Naive B cell (primary cell): Measurements from ENCODE around the gene NAP1L4. TPM values are rescaled to one million over a fixed set of nuclear protein-coding genes. Genes with fewer than 3 reads are reported as not detected.

Source experiments
- ATAC-seq, 2 donors: fragments of 150-1000 bp; cut with Tn5 transposase; 2 replicates each; pipeline ENCODE4 v1.10.0; 2021; ENCODE audit warnings: low read depth in 2 of 2, mild to moderate bottlenecking in 2 of 2, moderate library complexity in 2 of 2
- DNase-seq: peaks from one replicate; pipeline ENCODE4 v3.0.0; 2022
- H3K27ac Mint-ChIP-seq, 6 donors: one replicate each; pipeline ENCODE4 v1.8.0; 2020 to 2022; ENCODE audit warnings: mild to moderate bottlenecking in 6 of 6, mixed read lengths in 6 of 6, moderate library complexity in 5 of 6, inconsistent platforms in 2 of 6
- H3K27me3 Mint-ChIP-seq, 3 donors: one replicate each; pipeline ENCODE4 v1.8.0; 2021 to 2022; ENCODE audit warnings: mixed read lengths in 3 of 3, mild to moderate bottlenecking in 1 of 3
- H3K36me3 Mint-ChIP-seq, 2 donors: one replicate each; pipeline ENCODE4 v1.8.0; 2020 to 2022; ENCODE audit warnings: mixed read lengths in 2 of 2, inconsistent platforms in 1 of 2, mild to moderate bottlenecking in 1 of 2
- H3K4me1 Mint-ChIP-seq, 3 donors: one replicate each; pipeline ENCODE4 v1.8.0; 2020 to 2022; ENCODE audit warnings: mixed read lengths in 3 of 3, inconsistent platforms in 1 of 3, mild to moderate bottlenecking in 1 of 3, moderate library complexity in 1 of 3
- H3K4me3 Mint-ChIP-seq, 8 donors: one replicate each; pipeline ENCODE4 v1.8.0; 2020 to 2022; ENCODE audit warnings: mild to moderate bottlenecking in 8 of 8, mixed read lengths in 8 of 8, moderate library complexity in 8 of 8, inconsistent platforms in 2 of 8
- H3K9me3 Mint-ChIP-seq, 7 donors: one replicate each; pipeline ENCODE4 v1.8.0; 2020 to 2022; ENCODE audit warnings: mixed read lengths in 7 of 7, mild to moderate bottlenecking in 5 of 7, inconsistent platforms in 2 of 7, moderate library complexity in 1 of 7
- polyA plus RNA-seq, 6 donors: library from polyadenylated mRNA; unstranded; fragments of 300-500 nt; fragmentation: Illumina TruSeq; gene quantifications; one replicate each; pipeline ENCODE4 v1.2.3, GENCODE V29; 2021; ENCODE audit warnings: low read depth in 6 of 6

NAP1L4 gene
- polyA plus RNA-seq, 6 donors from 2014 or later = 57.8 to 78.2 (median 65.1) TPM

DNA sequence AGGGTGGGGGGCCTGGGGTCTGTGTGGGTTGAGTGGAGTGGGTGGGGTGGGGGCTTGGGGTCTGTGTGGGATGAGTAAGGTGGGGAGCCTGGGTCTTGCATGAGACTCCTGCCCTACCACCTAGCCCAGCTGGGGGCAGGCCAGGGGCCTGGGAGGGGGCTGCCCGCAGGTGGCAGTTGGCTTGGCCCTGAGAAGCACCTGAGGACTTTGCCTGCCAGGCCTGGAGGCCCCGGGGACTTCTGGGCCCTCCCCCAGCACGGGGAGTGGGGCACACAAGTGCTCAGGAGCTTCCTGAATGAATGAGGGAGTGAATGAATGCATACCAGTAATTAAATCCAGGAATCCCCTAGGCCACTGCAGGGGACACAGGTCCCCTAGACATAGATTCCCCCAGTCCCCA, 69.5 kb downstream of the NAP1L4 start:
- Mint-ChIP-seq H3K36me3 (no peaks in the 10 kb centered on the region), H3K4me3 (no peak overlapping the region), H3K4me1 (peaks cover 0 to under 1% (median 0%) of the 10 kb centered on the region in 3 donors), H3K9me3 (no peaks in the 10 kb centered on the region), H3K27ac (no peak overlapping the region), H3K27me3 (peaks cover 3 to 14% (median 14%) of the 10 kb centered on the region in 3 donors)
- ATAC-seq (no peak), DNase-seq (no peak)

DNA sequence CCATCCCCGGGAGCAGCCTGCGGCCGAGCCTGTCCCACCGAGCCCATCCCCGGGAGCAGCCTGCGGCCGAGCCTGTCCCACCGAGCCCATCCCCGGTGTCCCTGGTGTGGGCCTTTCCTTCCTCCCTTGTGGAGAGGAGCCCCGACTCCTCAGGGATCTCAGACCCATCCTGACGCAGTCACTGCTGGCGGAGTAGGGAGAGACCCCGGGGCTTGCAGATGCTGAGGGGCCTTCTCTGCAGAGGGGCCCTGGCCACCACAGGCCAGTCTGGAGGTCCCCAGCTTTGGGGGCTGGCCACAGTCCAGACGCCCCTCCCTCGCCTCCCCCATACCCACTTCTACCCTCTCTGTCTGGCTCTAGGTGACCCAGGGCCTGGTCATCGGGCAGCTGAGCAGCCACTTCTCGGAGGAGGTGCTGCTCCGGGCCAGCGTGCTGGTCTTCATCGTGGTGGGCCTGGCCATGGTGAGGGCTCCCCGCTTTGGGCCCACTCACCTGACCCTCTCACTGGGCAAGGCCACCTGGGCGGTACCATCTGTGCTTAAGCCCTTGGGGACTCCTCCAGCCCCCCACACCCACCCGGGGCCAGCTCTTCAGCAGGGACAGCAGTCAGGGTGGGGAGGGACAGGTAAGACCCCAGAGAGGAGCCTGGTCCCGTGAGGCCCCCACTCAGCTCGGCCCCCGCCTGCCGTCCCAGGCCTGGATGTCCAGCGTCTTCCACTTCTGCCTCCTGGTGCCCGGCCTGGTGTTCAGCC, 70.2 kb downstream of the NAP1L4 start:
- Mint-ChIP-seq H3K36me3 (no peaks in the 10 kb centered on the region), H3K27ac (no peak overlapping the region), H3K9me3 (no peaks in the 10 kb centered on the region), H3K4me1 (no peaks in the 10 kb centered on the region), H3K27me3 (peaks cover 0 to 8% (median 7%) of the 10 kb centered on the region in 3 donors), H3K4me3 (no peak overlapping the region)
- ATAC-seq = no peak
- no peak for DNase-seq

DNA sequence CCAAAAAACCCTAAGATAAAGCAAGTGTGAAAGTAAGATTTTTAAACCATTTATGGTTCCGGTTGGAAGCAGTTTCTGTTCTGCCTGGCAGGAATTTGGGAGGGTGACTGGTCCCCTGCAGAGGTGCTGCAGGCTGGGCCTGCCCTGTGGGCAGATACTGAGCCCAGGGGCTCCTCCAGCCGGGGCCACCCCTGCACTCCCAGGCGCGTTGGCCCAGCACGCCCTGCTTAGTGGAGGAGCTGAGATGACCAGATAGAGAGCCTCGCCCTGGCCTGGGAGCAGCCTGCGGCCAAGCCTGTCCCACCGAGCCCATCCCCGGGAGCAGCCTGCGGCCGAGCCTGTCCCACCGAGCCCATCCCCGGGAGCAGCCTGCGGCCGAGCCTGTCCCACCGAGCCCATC, 70.9 kb downstream of the NAP1L4 start:
- no peak for ATAC-seq
- DNase-seq = no peak

GRCh38 chr11:2920343-2920742, 71.8 kb downstream of the NAP1L4 start:
- Mint-ChIP-seq H3K27me3 (no peaks in the 10 kb centered on the region), H3K4me3 (no peak overlapping the region), H3K4me1 (no peaks in the 10 kb centered on the region), H3K27ac (no peak overlapping the region), H3K9me3 (no peaks in the 10 kb centered on the region), H3K36me3 (no peaks in the 10 kb centered on the region)
- DNase-seq (no peak), ATAC-seq (no peak)

More for the DNA sequence above, 70.9 kb downstream of the NAP1L4 start:
- H3K9me3 Mint-ChIP-seq = no peaks in the 10 kb centered on the region
- H3K36me3 Mint-ChIP-seq = no peaks in the 10 kb centered on the region
- peaks cover 0 to 2% (median under 1%) of the 10 kb centered on the region in 3 donors for H3K27me3 Mint-ChIP-seq
- H3K4me3 Mint-ChIP-seq = no peak overlapping the region
- H3K4me1 Mint-ChIP-seq = no peaks in the 10 kb centered on the region
- no peak overlapping the region for H3K27ac Mint-ChIP-seq

GRCh38 chr11:2919837-2920236, 72.3 kb downstream of the NAP1L4 start:
- Mint-ChIP-seq H3K9me3 (no peaks in the 10 kb centered on the region), H3K27ac (no peak overlapping the region), H3K36me3 (no peaks in the 10 kb centered on the region)

GRCh38 chr11:2919188-2919587, 72.9 kb downstream of the NAP1L4 start:
- ATAC-seq (no peak), DNase-seq (no peak)
- no peaks in the 10 kb centered on the region for H3K9me3 Mint-ChIP-seq
- no peaks in the 10 kb centered on the region for H3K36me3 Mint-ChIP-seq
- H3K4me3 Mint-ChIP-seq = no peak overlapping the region
- no peaks in the 10 kb centered on the region for H3K27me3 Mint-ChIP-seq
- H3K27ac Mint-ChIP-seq = no peak overlapping the region
- H3K4me1 Mint-ChIP-seq = peaks cover 4 to 7% (median 5%) of the 10 kb centered on the region in 3 donors

More at GRCh38 chr11:2919837-2920236, 72.3 kb downstream of the NAP1L4 start:
- H3K4me3 Mint-ChIP-seq = no peak overlapping the region
- no peaks in the 10 kb centered on the region for H3K27me3 Mint-ChIP-seq
- H3K4me1 Mint-ChIP-seq = peaks cover 0 to 1% (median under 1%) of the 10 kb centered on the region in 3 donors
- ATAC-seq (no peak), DNase-seq (no peak)

DNA sequence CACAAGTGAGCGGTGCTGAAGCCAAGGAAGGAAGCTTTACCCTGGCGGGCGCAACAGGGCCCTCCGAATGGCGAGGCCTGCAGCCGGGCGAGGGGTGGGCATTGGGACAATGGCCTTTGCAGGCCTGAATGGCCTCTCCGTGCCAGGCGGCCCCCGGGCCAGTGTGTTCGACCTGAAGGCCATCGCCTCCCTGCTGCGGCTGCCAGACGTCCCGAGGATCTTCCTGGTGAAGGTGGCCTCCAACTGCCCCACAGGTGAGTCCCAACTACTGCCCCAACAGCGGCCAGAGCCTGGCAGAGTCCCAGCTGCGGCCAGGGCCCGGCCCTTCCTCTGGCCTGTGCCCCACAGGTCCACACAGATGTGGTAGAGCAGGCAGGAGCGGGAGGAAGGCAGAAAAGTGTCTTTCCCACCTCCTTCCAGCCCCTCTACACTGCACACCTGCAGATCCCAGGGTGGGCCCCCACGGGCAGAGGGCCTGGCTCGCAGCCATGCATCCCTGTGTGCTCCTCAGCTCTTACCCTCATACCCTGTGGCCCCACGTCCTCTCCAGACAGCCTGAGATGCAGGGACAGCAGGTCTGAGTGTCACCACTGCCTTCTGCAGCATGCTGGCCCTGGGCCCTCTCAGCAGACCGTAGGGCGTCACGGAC, 74.2 kb downstream of the NAP1L4 start:
- Mint-ChIP-seq H3K36me3 (no peaks in the 10 kb centered on the region), H3K27me3 (no peaks in the 10 kb centered on the region), H3K27ac (no peak overlapping the region), H3K4me1 (peaks cover 13 to 19% (median 16%) of the 10 kb centered on the region in 3 donors), H3K4me3 (no peak overlapping the region), H3K9me3 (no peaks in the 10 kb centered on the region)
- no peak for ATAC-seq
- DNase-seq = no peak

- Mint-ChIP-seq H3K4me3 (no peak overlapping the region), H3K9me3 (no peaks in the 10 kb centered on the region), H3K36me3 (no peaks in the 10 kb centered on the region), H3K4me1 (peaks cover 13 to 20% (median 17%) of the 10 kb centered on the region in 3 donors), H3K27me3 (peaks cover 0 to under 1% (median 0%) of the 10 kb centered on the region in 3 donors), H3K27ac (no peak overlapping the region)
- ATAC-seq = no peak
- DNase-seq = no peak
These were observed 75.1 kb downstream of the NAP1L4 start for GRCh38 chr11:2916892-2917645.

DNA sequence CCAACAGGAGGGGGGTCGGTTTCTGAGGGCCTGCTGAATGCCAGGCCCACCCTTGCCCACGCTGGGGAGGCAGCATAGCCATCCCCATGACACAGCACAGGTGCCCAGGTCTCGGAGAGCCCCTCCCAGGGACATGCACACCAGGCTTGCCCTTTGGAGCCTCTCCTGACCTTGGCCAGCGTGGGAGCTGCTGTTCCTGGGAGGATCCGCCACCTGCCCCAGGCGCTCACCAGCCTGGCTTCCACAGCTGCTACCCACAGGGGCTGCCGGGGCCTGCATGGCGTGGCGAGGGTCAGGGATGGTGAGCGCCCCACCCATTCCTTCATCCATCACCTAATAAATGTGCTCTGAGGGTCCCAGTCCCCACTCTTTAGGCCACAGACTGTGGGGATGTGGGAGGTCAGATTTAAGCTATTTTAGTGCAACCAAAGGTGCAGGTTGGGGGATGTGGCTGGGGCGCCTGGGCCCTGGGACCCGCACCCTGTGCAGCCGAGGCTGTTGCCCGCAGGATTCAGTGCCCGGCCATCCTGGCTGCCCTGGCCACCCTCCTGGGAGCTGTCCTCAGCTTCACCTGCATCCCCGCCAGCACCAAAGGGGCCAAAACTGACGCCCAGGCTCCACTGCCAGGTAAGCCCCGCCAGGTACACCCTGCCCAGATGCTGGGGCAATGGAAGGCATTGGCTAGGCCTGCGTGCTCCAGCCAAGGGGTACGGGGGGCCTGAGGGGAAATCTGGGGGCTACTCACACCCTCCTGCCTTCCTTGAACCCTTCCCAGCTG, 75.8 kb downstream of the NAP1L4 start:
- Mint-ChIP-seq H3K9me3 (no peaks in the 10 kb centered on the region), H3K36me3 (no peaks in the 10 kb centered on the region), H3K4me3 (no peak overlapping the region), H3K27me3 (peaks cover 0 to 7% (median 4%) of the 10 kb centered on the region in 3 donors), H3K4me1 (peaks cover 17 to 20% (median 17%) of the 10 kb centered on the region in 3 donors), H3K27ac (no peak overlapping the region)
- no peak for DNase-seq
- ATAC-seq = no peak

- no peak for DNase-seq
- no peak for ATAC-seq
- Mint-ChIP-seq H3K4me3 (no peak overlapping the region), H3K27me3 (peaks cover 0 to 14% (median 4%) of the 10 kb centered on the region in 3 donors), H3K27ac (peak overlapping the region in 1 of 6 donors; percentile 15), H3K9me3 (no peaks in the 10 kb centered on the region), H3K4me1 (peaks cover 17 to 20% (median 17%) of the 10 kb centered on the region in 3 donors), H3K36me3 (no peaks in the 10 kb centered on the region)
These were observed 76.7 kb downstream of the NAP1L4 start for GRCh38 chr11:2915473-2915872.

DNA sequence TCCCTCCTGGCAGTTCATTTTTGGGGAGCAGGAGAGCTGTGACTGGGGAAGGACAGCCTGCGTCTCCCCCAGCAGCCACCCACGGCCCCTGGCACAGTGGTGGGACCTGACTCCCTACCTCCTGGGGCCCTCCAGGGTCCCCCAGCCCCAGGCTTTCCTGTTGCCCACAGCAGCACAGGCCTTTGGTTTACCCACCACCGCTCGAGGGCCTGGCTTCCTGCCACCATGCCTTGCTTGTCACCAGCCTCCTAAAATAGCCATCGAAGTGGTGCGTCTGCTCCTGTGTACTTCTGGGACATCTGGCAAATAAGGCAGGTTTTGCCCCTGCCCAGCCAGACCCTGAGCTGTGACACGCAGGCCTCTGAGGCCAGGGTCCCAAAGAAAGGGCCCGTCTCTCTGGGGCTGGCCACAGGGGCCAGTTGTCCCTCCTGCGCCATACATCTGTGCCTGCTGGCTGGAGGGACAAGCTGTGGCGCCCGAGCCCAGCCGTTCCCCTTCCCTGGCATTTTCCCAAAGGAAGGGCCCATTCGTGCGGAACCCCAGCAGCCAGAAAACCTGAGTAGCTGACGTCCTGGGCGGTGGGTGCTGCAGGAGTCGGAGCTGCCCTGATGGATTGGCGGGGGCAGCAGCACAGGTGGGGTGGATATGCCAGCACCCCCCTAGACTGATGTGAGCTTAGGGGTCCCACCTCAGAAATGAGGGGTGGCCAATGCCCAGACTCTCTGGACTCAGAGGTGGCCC, 77.5 kb downstream of the NAP1L4 start:
- no peaks in the 10 kb centered on the region for H3K9me3 Mint-ChIP-seq
- no peaks in the 10 kb centered on the region for H3K36me3 Mint-ChIP-seq
- H3K4me3 Mint-ChIP-seq = peak overlapping the region in 1 of 8 donors; percentile 53
- H3K4me1 Mint-ChIP-seq = peaks cover 17 to 20% (median 17%) of the 10 kb centered on the region in 3 donors
- DNase-seq = no peak
- H3K27me3 Mint-ChIP-seq = peaks cover 0 to 19% (median 4%) of the 10 kb centered on the region in 3 donors
- no peak for ATAC-seq
- peak overlapping the region in 1 of 6 donors; percentile 63 for H3K27ac Mint-ChIP-seq

DNA sequence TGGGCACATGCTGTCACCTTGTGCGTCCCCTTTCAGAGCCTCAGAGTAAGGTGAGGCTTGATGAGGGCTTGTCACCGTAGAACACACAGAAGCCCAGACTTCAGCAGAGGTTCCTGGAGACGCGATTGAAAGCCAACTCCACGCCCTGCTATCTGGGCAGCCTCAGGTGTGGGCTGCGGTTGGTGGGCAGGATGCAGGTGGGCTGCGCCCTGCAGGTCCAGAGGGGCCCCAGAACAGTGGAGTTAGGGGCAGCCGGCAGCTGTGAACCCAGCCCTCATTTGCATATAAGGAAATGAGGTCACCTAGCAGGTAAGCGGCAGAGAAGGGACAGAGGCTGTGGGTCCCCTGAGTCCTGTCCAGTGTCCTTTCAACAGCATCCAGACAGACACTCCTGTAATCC, 78.4 kb downstream of the NAP1L4 start:
- Mint-ChIP-seq H3K9me3 (no peaks in the 10 kb centered on the region), H3K4me1 (peaks cover 17 to 20% (median 17%) of the 10 kb centered on the region in 3 donors), H3K4me3 (peak overlapping the region in 4 of 8 donors; percentile 40 to 62 (median 56)), H3K27me3 (peaks cover 0 to 19% (median 4%) of the 10 kb centered on the region in 3 donors), H3K36me3 (no peaks in the 10 kb centered on the region), H3K27ac (peak overlapping the region in 1 of 6 donors; percentile 15)
- DNase-seq (no peak), ATAC-seq (peak in 1 of 2 donors; percentile 32)
